GM18907 (cell line): Measurements from ENCODE around the gene ALDH18A1.
"Not testable (repeated sequence)": the region's sequence is repeated elsewhere in the genome, so short reads cannot be mapped to it uniquely, and the experiment has no call there.

ENCODE experiments used
- ATAC-seq: cut with Tn5 transposase; IDR thresholded peaks from one replicate; pipeline ENCODE4 v1.9.1; 2021; ENCODE audit warnings: mild to moderate bottlenecking, moderate library complexity; ENCODE audit not compliant: unreplicated experiment

ALDH18A1 gene

GRCh38 chr10:95651346-95652060 lies 5.0 kb downstream of the ALDH18A1 start:
- no peak for ATAC-seq

DNA sequence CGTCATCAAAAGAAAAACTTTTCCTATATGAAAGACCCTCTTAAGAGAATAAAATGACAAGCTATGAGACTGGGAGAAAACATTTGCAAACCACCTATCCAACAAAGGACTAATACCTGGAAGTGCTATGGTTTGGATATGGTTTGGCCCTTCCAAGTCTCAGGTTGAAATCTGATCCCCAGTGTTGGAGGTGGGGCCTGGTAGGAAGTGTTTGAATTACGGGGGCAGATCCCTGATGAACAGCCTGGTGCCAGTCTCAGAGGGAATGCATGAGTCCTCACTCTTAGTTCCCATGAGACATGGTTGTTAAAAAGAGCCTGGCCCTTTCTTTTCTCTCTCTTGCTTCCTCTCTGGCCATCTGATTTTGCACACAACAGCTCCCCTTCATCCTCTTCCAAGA lies 6.3 kb downstream of the ALDH18A1 start:
- no peak for ATAC-seq

DNA sequence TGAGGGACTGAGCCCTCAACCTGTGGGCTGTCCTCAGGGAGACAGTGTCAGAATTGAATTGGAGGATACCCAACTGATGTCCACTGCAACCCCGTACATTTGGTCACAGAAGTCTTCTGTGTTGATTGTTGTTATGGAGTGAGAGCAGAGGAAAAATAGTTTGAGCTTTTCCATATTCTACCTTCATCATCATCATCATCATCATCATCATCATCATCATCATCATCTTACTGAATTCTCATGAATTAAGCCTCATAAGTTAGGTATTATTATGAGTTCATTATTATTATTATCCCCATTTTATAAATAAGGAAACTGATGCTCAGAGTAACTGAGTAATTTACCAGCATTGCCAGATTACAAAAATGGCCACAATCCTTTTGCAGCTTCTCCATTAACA lies 8.4 kb downstream of the ALDH18A1 start:
- ATAC-seq = no peak

GRCh38 chr10:95646160-95646559 lies 10.4 kb downstream of the ALDH18A1 start:
- no peak for ATAC-seq

DNA sequence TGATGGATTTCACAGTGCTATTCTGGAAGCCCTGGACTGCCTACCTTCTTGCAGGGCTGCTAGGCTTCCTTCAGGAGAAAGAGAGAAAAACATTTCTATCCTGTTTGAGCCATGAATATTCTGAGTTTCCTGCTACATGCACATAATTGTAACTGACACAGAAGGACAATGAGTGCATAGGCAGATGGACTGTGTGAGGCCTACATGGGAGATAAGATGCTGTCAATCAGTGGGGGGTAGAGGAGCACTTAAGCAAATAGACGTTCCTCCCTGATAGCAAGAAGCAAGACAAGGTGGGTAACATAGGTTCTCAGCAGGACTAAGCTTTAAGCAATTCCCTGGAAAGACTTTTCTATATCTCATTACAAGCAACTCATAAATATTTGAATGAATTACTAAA lies 11.6 kb downstream of the ALDH18A1 start:
- no peak for ATAC-seq

DNA sequence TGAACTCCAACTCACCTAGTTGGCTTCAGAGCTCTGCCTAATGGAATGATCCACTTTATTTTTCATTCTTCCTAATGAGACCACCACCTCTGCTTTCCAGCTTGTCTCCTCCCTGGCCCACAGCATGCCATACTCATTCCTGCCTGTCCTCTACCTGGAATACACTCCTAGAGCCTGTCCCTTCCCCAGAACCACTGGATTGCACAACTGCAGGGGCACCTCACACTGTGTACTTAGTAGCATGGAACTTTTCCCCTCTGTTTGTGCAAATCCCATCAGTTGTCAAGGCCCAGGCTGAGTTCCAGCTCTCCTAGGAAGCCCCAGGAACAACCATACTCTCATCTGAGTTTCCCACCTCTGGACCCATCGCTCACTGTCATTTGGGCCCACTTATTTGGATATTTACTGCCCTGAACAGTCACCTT lies 15.6 kb downstream of the ALDH18A1 start:
- no peak for ATAC-seq

GRCh38 chr10:95637911-95638310 lies 18.6 kb downstream of the ALDH18A1 start:
- ATAC-seq = no peak

DNA sequence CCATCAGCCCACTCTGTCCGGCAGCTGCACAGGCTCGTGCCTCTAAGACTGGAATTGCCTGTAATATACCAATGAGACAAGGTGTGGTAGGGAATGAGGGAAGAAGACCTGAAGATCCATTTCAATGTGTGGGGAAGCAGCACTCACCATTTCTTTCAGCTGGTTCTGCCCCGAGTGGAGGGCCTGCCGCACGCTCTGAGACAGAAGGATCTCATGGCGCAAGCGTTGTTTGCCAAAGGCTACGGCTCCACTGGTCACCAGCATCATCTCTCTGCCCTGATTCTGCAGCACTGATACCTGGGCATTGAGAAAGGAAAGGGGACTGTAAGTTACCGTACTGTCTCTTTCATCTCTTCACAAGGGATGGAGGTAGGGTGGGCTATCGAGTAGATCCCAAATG lies 19.4 kb downstream of the ALDH18A1 start:
- ATAC-seq = no peak

DNA sequence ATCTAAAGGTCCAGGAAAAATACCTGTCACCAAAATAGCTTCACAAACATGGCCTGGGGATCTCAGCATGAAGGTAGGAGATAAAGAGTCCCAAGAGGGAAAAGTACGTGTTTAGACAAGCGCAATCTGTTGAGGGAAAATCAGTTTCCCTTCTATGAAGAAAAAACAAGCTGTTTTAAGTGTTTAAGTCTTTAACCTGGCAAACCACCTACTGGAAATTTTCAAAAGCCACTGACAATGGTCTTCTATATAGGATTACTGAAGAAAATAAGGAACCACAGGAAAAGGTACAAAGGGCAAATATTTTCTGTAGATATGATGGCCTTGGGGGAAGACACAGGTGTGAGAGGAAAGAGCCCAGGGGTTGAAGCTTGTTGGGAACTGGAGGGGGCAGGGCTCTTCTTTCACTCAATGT lies 21.2 kb downstream of the ALDH18A1 start:
- no peak for ATAC-seq

GRCh38 chr10:95628786-95629185 lies 27.7 kb downstream of the ALDH18A1 start:
- no peak for ATAC-seq

- ATAC-seq = no peak
Measured at GRCh38 chr10:95626500-95626899, 30.0 kb downstream of the ALDH18A1 start.

DNA sequence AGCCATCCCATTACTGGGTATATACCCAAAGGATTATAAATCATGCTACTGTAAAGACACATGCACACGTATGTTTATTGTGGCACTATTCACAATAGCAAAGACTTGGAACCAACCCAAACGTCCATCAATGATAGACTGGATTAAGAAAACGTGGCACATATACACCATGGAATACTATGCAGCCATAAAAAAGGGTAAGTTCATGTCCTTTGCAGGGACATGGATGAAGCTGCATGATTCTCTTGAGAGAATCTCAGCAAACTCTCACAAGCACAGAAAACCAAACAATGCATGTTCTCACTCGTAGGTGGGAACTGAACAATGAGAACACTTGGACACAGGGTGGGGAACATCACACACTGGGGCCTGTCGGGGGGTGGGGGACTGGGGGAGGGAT lies 36.1 kb downstream of the ALDH18A1 start:
- not testable (repeated sequence) for ATAC-seq

GRCh38 chr10:95618101-95618500 lies 38.4 kb downstream of the ALDH18A1 start:
- ATAC-seq = no peak

GRCh38 chr10:95616446-95616845 lies 40.1 kb downstream of the ALDH18A1 start:
- no peak for ATAC-seq

DNA sequence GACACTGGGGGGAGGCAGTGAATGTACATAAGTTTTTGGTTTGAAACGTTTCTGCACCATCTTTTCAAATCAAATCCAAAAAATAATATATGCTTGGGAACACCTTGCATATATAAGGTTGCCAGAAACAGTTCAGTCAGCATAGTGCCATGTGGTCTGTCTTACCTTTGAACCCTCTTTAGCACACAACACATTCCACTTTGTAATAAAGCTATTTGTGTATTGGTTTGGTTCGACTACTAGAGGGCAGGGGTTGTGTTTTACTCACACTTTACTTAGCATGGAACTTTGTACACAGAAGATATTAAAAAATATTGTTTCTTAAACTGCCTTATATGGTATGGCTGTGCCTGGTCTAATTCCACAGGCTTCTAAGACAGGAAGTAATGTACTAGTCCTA lies 43.2 kb downstream of the ALDH18A1 start:
- ATAC-seq = no peak

DNA sequence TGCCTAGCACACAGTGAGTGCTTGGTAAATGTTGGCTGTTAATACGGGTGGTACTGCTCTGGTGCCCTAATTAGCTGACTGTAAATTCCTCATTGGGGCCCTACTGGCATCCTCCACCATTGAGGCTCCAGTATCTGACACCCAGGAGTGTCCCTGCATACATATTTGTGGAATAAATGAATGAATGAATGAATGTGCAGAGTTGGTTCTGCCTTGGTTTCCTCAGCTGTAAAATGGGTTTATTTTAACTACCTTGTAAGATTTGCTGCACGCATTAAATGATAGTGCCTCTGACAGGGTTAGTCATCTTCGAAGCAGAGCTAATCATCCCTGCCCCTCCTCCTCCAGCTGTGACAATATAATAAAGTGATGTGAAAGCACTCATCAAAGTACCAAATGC lies 45.8 kb downstream of the ALDH18A1 start:
- no peak for ATAC-seq

DNA sequence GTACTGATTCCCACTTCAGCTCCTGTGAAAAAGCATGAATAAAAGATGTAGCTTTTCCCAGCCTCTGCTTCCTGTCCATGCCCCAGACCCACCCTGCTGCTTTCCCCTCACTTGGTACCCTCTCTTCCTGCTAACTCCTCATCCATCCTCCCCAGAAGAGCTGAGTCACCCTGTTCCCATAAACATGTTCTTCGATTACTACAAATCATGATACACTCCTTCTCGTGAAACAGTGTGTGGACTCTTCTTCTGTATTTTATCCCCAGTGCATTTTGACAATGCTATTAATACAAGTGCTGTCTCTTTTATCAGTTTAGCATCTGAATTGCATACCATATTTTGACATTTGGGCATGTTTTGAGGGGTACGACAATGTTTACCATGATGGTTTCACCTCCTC lies 49.6 kb downstream of the ALDH18A1 start:
- ATAC-seq = no peak

- no peak for ATAC-seq
Measured at GRCh38 chr10:95605163-95605562, 51.3 kb downstream of the ALDH18A1 start.

DNA sequence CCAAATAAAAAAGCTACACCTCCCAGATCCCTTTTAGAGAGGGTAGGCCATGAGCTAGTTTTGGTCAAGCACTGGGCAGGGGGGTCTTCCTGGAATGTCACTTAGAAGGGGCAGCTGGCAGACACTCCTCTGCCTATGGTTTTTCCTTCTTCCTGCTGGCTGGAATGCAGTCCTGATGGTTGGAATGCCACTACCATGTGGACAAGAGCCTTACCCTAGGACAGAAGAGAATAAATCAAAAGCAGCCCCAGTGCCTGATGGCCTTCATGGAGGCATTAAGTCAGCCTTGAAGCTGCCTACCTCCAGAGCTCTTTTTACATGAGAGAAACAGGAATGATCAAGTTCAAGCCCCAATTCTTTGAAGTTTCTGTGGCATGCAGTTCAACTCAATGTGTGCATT lies 51.9 kb downstream of the ALDH18A1 start:
- no peak for ATAC-seq

DNA sequence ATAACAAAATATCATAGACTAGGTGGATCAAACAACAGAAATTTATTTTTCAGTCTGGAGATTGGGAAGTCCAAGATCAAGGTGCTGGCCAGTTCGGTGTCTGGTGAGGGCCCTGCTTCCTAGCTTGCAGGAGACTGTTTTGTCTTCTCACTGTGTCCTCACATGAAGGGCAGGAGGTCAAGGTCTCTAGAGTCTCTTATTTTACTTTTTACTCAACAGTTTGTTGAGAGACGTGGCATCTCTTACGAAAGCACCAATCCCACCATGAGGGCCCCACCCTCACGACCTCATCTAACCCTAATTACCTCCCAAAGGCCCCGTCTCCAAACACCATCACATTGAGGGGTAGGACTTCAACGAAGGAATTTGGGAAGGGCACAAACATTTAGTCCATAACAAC lies 54.1 kb downstream of the ALDH18A1 start:
- ATAC-seq = no peak

DNA sequence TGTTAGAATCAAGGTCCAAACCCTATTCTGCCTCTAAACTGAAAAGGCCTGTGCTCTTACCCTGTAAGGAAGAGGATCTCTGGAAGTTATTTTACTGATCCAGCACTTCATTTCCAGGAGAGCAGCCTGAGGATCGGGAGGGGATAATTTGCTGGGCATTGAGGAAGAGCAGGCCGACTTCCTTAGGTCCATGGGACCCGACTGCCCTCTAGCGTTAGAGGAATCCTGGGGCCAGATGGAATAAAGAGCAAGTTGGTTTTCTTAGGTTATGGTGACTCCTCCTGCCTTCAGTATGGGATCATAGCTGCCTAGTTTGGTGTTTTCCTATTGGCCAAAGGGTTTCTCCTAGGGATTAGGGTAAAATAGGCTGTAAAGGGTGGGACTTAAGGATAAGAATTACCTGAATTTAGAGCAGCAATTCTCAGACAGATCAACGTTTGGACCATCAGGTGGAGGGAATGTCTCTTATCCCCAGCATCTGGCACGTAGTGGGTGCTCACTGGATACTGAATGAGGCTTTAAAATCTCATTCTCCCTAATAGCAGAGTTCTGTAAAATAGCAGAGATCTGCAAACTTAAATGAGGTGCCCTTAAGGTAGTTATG lies 55.3 kb downstream of the ALDH18A1 start:
- peak; percentile 52 for ATAC-seq

- ATAC-seq = no peak
Measured at GRCh38 chr10:95600158-95600557, 56.4 kb downstream of the ALDH18A1 start.

- no peak for ATAC-seq
Measured at GRCh38 chr10:95597788-95598187, 58.7 kb downstream of the ALDH18A1 start.
